ENCODE results near the gene PPP2R2D.

PPP2R2D gene

DNA sequence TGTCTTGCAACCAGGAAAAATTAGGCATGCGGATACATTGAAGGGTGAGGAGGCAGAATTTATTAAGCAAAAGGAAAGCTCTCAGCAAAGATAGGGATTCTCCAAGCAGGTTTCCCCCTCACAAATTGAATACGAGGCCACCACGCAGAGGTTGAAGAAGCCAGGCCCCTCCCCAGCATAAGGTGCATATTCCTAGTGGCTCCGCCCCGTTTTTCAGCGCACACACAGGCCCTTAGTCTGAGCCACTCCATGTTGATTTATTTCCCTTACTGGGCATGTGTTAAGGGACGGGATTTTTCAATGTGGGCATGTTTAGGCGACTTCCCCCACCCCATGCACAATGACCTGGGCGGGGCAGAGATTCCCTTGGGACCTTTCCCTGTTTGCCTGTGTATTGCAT lies 24.9 kb downstream of the PPP2R2D start:
- WGBS, 2 donors (ENCODE audit: extremely low coverage in 2 of 2, insufficient read length in 2 of 2, insufficient replicate concordance in 1 of 2) = no CpG with 5 or more reads among the region's 9 CpGs

DNA sequence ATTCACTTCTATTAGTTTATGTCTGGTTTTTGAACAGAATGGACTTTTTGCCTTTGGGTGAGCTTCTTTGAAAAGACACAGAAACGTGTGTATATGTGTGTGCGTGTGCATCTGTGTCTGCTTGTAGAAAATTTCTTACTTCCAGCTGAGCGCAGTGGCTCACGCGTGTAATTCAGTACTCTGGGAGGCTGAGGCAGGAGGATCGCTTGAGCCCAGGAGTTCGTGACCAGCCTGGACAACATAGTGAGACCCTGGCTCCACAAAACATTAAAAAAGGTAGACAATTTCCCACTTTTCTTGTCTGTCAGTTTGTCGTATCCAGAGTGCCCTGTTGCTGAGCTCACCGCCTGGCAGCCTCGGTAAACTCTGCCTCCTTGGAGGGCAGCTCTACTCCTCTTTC lies 25.4 kb downstream of the PPP2R2D start:
- Histone ChIP-seq H3K4me3 (ENCODE audit: low read length in 2 of 2) (no peak overlapping the region), H2AFZ (ENCODE audit: low read length) (no peak overlapping the region), H2BK15ac (ENCODE audit: low read length) (no peak overlapping the region), H3K23ac (ENCODE audit: low read depth, low read length, poor library complexity) (no peak overlapping the region), H2BK12ac (ENCODE audit: low read length) (no peak overlapping the region), H4K8ac (ENCODE audit: low read depth, low read length) (no peak overlapping the region), H3K27me3 (ENCODE audit: control insufficient read depth in 3 of 3, insufficient read depth in 3 of 3, low read depth in 1 of 3, low read length in 3 of 3) (no peaks in the 10 kb centered on the region), H2BK5ac (ENCODE audit: low read length) (no peak overlapping the region), H3K4ac (ENCODE audit: low read length) (no peak overlapping the region), H3K79me1 (ENCODE audit: low read depth, low read length) (peaks cover 12% of the 10 kb centered on the region), H3K18ac (ENCODE audit: low read length) (no peak overlapping the region), H3K4me2 (ENCODE audit: insufficient read depth, low read length, poor library complexity, severe bottlenecking) (no peak overlapping the region), H3K14ac (ENCODE audit: low read length) (no peak overlapping the region), H3K9me3 (replicated peaks in 1 of 2; ENCODE audit: control insufficient read depth in 2 of 2, insufficient read depth in 1 of 2, low read depth in 1 of 2, low read length in 2 of 2) (peaks cover 5 to 26% of the 10 kb centered on the region in 2 donors), H3K9ac (ENCODE audit: low read depth, low read length, poor library complexity) (no peak overlapping the region), H2AK5ac (ENCODE audit: low read depth, low read length) (no peak overlapping the region), H4K91ac (ENCODE audit: low read depth, low read length, poor library complexity) (no peak overlapping the region), H2BK120ac (ENCODE audit: low read depth, low read length) (no peak overlapping the region), H3K36me3 (replicated peaks in 1 of 2; ENCODE audit: control insufficient read depth in 2 of 2, insufficient read depth in 2 of 2, low read length in 2 of 2) (peaks cover 3 to 6% of the 10 kb centered on the region in 2 donors), H3K4me1 (ENCODE audit: control insufficient read depth in 2 of 2, insufficient read depth in 1 of 2, low read depth in 1 of 2, low read length in 2 of 2) (peaks cover 7 to 16% of the 10 kb centered on the region in 2 donors), H3K27ac (replicated peaks; ENCODE audit: low read length) (no peak overlapping the region)
- WGBS, 2 donors (ENCODE audit: extremely low coverage in 2 of 2, insufficient read length in 2 of 2, insufficient replicate concordance in 1 of 2) = no CpG with 5 or more reads among the region's 10 CpGs
- no peak for DNase-seq (ENCODE audit: low spot score)

More for the DNA sequence above, 24.9 kb downstream of the PPP2R2D start:
- Histone ChIP-seq H2BK120ac (ENCODE audit: low read depth, low read length) (no peak overlapping the region), H3K23ac (ENCODE audit: low read depth, low read length, poor library complexity) (no peak overlapping the region), H2AK5ac (ENCODE audit: low read depth, low read length) (no peak overlapping the region), H3K36me3 (replicated peaks in 1 of 2; ENCODE audit: control insufficient read depth in 2 of 2, insufficient read depth in 2 of 2, low read length in 2 of 2) (peaks cover 3 to 6% of the 10 kb centered on the region in 2 donors), H3K4me1 (ENCODE audit: control insufficient read depth in 2 of 2, insufficient read depth in 1 of 2, low read depth in 1 of 2, low read length in 2 of 2) (peaks cover 11 to 19% of the 10 kb centered on the region in 2 donors), H3K27ac (replicated peaks; ENCODE audit: low read length) (no peak overlapping the region), H3K27me3 (ENCODE audit: control insufficient read depth in 3 of 3, insufficient read depth in 3 of 3, low read depth in 1 of 3, low read length in 3 of 3) (no peaks in the 10 kb centered on the region), H3K9me3 (replicated peaks in 1 of 2; ENCODE audit: control insufficient read depth in 2 of 2, insufficient read depth in 1 of 2, low read depth in 1 of 2, low read length in 2 of 2) (peaks cover 5 to 26% of the 10 kb centered on the region in 2 donors), H4K8ac (ENCODE audit: low read depth, low read length) (no peak overlapping the region), H2BK12ac (ENCODE audit: low read length) (no peak overlapping the region), H3K4me3 (ENCODE audit: low read length in 2 of 2) (no peak overlapping the region), H3K4me2 (ENCODE audit: insufficient read depth, low read length, poor library complexity, severe bottlenecking) (no peak overlapping the region), H2AFZ (ENCODE audit: low read length) (no peak overlapping the region), H2BK15ac (ENCODE audit: low read length) (no peak overlapping the region), H3K14ac (ENCODE audit: low read length) (no peak overlapping the region), H4K91ac (ENCODE audit: low read depth, low read length, poor library complexity) (no peak overlapping the region), H3K9ac (ENCODE audit: low read depth, low read length, poor library complexity) (no peak overlapping the region), H3K4ac (ENCODE audit: low read length) (no peak overlapping the region), H3K18ac (ENCODE audit: low read length) (no peak overlapping the region), H3K79me1 (ENCODE audit: low read depth, low read length) (peaks cover 10% of the 10 kb centered on the region), H2BK5ac (ENCODE audit: low read length) (no peak overlapping the region)
- no peak for DNase-seq (ENCODE audit: low spot score)

DNA sequence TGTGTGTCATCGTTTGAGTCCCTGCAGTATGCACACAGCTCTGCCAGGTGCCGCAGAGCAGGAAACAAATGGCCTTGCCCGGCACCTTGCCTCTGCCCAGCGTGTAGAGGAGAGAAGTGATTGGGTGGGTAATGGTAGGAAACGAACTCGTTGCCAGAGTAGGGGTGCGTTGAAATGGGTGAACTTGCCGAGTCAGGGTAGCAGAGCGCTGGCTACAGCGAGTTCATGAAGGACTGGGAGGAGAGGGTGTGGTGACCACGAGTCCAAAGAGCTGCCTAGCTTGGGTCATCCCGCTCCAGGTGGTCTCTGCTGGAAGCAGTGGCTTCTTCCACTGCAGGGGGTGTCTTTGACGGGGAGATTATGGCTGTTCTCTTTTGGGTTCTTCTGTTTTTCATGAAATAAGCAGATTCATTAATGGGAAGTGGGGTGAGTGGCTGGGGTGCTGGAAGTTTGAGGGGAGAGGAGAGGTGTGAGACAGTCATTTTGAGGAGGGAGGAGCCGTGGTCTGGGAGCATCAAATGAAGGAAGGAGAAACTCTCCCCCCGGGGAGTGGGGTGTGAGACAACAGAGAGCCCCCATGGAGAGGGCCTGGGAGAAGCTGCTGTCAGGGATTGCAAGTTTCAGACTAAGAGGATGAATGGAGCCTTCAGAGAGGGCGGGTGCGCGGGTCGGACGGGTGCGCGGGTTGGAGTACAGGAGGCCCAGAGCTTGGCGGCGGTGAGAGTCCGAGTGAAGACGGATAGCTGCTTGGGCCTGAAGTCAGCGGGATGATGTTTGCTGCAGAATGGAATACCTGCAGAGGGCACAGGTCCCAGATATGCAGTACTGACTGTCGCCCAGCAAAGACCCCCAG lies 26.2 kb downstream of the PPP2R2D start:
- WGBS, 2 donors (ENCODE audit: extremely low coverage in 2 of 2, insufficient read length in 2 of 2, insufficient replicate concordance in 1 of 2) = no CpG with 5 or more reads among the region's 28 CpGs
- DNase-seq (ENCODE audit: low spot score) = no peak
- no peak overlapping the region for H3K18ac ChIP-seq (ENCODE audit: low read length)

DNA sequence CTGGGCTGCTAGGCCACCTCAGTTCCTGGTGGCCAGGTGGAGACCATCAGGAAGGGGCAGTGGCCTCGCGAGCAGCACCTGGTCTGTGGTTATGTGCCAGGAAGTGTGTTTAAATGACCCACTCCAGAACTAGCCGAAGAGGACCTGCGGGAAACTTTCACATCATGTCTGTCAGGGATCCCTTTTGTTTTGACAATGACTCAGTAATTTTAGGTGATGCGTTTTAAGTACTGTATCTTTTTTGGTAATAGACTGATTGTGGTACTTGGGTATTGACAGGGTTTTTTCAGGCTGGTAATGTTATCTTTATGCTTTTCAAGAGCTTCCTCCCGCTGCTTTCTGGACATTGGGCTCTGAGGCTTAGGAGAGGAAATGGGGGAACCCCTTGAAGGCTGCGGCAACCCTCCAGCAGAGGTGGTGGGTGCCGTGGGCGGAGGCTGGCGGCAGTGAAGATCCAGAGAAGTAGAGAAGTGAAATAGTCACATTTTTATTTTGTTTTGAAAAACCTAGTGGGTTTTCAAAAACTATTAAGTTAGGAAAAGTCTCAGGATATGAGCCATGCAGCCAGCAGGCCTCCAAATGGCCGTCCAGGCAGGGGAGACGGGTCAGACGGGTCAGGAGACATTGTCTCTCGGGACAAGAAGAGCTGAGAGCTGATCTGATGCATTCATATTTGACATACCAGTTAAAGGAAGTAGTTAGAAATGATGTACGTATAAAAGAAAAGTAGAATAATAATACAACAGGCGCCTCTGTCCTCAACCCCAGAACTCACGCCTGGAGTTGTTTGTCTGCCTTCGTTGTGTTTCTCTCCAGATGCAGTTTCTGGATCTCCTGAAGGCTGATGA lies 27.7 kb downstream of the PPP2R2D start:
- WGBS, 2 donors (ENCODE audit: extremely low coverage in 2 of 2, insufficient read length in 2 of 2, insufficient replicate concordance in 1 of 2) = no CpG with 5 or more reads among the region's 18 CpGs
- Histone ChIP-seq H3K9me3 (replicated peaks in 1 of 2; ENCODE audit: control insufficient read depth in 2 of 2, insufficient read depth in 1 of 2, low read depth in 1 of 2, low read length in 2 of 2) (peaks cover 7 to 32% of the 10 kb centered on the region in 2 donors), H2BK5ac (ENCODE audit: low read length) (no peak overlapping the region), H3K4ac (ENCODE audit: low read length) (no peak overlapping the region), H4K91ac (ENCODE audit: low read depth, low read length, poor library complexity) (no peak overlapping the region), H3K36me3 (replicated peaks in 1 of 2; ENCODE audit: control insufficient read depth in 2 of 2, insufficient read depth in 2 of 2, low read length in 2 of 2) (peaks cover 3 to 6% of the 10 kb centered on the region in 2 donors), H3K4me3 (ENCODE audit: low read length in 2 of 2) (no peak overlapping the region), H2BK15ac (ENCODE audit: low read length) (no peak overlapping the region), H2AK5ac (ENCODE audit: low read depth, low read length) (no peak overlapping the region), H3K23ac (ENCODE audit: low read depth, low read length, poor library complexity) (no peak overlapping the region), H2AFZ (ENCODE audit: low read length) (no peak overlapping the region), H3K9ac (ENCODE audit: low read depth, low read length, poor library complexity) (no peak overlapping the region), H3K27me3 (ENCODE audit: control insufficient read depth in 3 of 3, insufficient read depth in 3 of 3, low read depth in 1 of 3, low read length in 3 of 3) (no peaks in the 10 kb centered on the region), H3K27ac (replicated peaks; ENCODE audit: low read length) (no peak overlapping the region), H3K79me1 (ENCODE audit: low read depth, low read length) (peaks cover 20% of the 10 kb centered on the region), H2BK12ac (ENCODE audit: low read length) (no peak overlapping the region), H4K8ac (ENCODE audit: low read depth, low read length) (no peak overlapping the region), H3K4me2 (ENCODE audit: insufficient read depth, low read length, poor library complexity, severe bottlenecking) (no peak overlapping the region), H2BK120ac (ENCODE audit: low read depth, low read length) (no peak overlapping the region), H3K14ac (ENCODE audit: low read length) (no peak overlapping the region), H3K18ac (ENCODE audit: low read length) (peak overlapping the region; percentile 21), H3K4me1 (ENCODE audit: control insufficient read depth in 2 of 2, insufficient read depth in 1 of 2, low read depth in 1 of 2, low read length in 2 of 2) (peaks cover 4 to 11% of the 10 kb centered on the region in 2 donors)
- DNase-seq (ENCODE audit: low spot score) = no peak

More for the DNA sequence above, 26.2 kb downstream of the PPP2R2D start:
- H3K4me1 ChIP-seq (ENCODE audit: control insufficient read depth in 2 of 2, insufficient read depth in 1 of 2, low read depth in 1 of 2, low read length in 2 of 2) = peaks cover 4 to 11% of the 10 kb centered on the region in 2 donors
- H3K27me3 ChIP-seq (ENCODE audit: control insufficient read depth in 3 of 3, insufficient read depth in 3 of 3, low read depth in 1 of 3, low read length in 3 of 3) = no peaks in the 10 kb centered on the region
- H3K14ac ChIP-seq (ENCODE audit: low read length) = no peak overlapping the region
- H2AK5ac ChIP-seq (ENCODE audit: low read depth, low read length) = no peak overlapping the region
- H2BK12ac ChIP-seq (ENCODE audit: low read length) = no peak overlapping the region
- no peak overlapping the region for H2AFZ ChIP-seq (ENCODE audit: low read length)
- peaks cover 3 to 6% of the 10 kb centered on the region in 2 donors for H3K36me3 ChIP-seq (replicated peaks in 1 of 2; ENCODE audit: control insufficient read depth in 2 of 2, insufficient read depth in 2 of 2, low read length in 2 of 2)
- no peak overlapping the region for H4K8ac ChIP-seq (ENCODE audit: low read depth, low read length)
- no peak overlapping the region for H3K27ac ChIP-seq (replicated peaks; ENCODE audit: low read length)
- H3K9me3 ChIP-seq (replicated peaks in 1 of 2; ENCODE audit: control insufficient read depth in 2 of 2, insufficient read depth in 1 of 2, low read depth in 1 of 2, low read length in 2 of 2) = peaks cover 5 to 27% of the 10 kb centered on the region in 2 donors
- no peak overlapping the region for H4K91ac ChIP-seq (ENCODE audit: low read depth, low read length, poor library complexity)
- no peak overlapping the region for H3K4me2 ChIP-seq (ENCODE audit: insufficient read depth, low read length, poor library complexity, severe bottlenecking)
- H3K79me1 ChIP-seq (ENCODE audit: low read depth, low read length) = peaks cover 15% of the 10 kb centered on the region
- no peak overlapping the region for H2BK5ac ChIP-seq (ENCODE audit: low read length)
- no peak overlapping the region for H2BK15ac ChIP-seq (ENCODE audit: low read length)
- no peak overlapping the region for H3K4ac ChIP-seq (ENCODE audit: low read length)
- no peak overlapping the region for H3K9ac ChIP-seq (ENCODE audit: low read depth, low read length, poor library complexity)
- H2BK120ac ChIP-seq (ENCODE audit: low read depth, low read length) = no peak overlapping the region
- H3K4me3 ChIP-seq (ENCODE audit: low read length in 2 of 2) = no peak overlapping the region
- no peak overlapping the region for H3K23ac ChIP-seq (ENCODE audit: low read depth, low read length, poor library complexity)

Data from neuronal stem cell (in vitro differentiated cells).